ENCODE results near the gene SBK1.
"Not testable (repeated sequence)": the region's sequence is repeated elsewhere in the genome, so short reads cannot be mapped to it uniquely, and the experiment has no call there.

Gene SBK1

DNA sequence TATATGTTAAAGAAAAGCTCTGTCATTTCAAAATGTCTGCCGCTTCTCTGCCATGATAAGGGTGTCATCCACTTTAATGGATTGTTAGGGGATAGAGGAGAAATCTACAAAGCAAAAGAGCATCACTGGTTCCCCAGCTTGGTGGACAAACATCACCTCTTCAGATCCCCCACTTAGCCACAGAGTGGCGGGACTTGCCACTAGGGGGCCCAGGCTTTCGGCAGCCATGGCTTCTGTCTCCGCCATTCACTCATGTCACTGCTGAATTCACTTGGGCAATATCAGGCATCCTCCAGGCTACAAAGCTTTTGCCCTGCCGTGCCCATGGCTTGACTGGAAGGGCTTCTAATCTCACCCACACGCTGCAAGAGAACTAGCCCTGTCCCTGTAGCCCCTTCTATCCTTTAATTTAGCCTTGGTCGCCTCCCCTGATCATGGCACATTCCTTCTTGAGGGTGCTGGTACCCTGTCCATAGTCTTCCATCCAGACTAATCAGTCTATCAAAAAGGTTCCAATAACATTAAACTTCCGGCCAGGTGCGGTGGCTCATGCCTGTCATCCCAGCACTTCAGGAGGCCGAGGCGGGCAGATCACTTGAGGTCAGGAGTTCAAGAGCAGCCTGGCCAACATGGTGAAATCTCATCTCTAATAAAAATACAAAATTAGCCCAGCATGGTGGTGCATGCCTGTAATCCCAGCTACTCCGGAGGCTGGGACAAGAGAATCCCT lies 34.7 kb downstream of the SBK1 start:
- no peak overlapping the region for H3K27ac ChIP-seq (ENCODE audit: insufficient read depth, low read depth, low read length, poor library complexity, severe bottlenecking)
- WGBS, 2 experiments, result 55 to 59% methylated on average over 12 of the region's 12 CpGs

GRCh38 chr16:28330232-28330631 lies 37.9 kb downstream of the SBK1 start:
- H3K27ac ChIP-seq (ENCODE audit: insufficient read depth, low read depth, low read length, poor library complexity, severe bottlenecking); H3K36me3 ChIP-seq (ENCODE audit: control insufficient read depth, insufficient read depth, low read length); H3K9me3 ChIP-seq (ENCODE audit: control insufficient read depth, low read length); H3K27me3 ChIP-seq (ENCODE audit: control insufficient read depth, insufficient read depth, low read length, poor library complexity, severe bottlenecking); H3K4me3 ChIP-seq (ENCODE audit: insufficient read depth, low read depth, low read length); H3K4me1 ChIP-seq (ENCODE audit: control insufficient read depth, insufficient read depth, low read length): not testable (repeated sequence)
- 28 to 30% methylated on average over 5 to 6 of the region's 9 CpGs for WGBS, 2 experiments

More for the DNA sequence above, 34.7 kb downstream of the SBK1 start:
- Histone ChIP-seq H3K4me1 (ENCODE audit: control insufficient read depth, insufficient read depth, low read length) (no peaks in the 10 kb centered on the region), H3K9me3 (ENCODE audit: control insufficient read depth, low read length) (no peaks in the 10 kb centered on the region), H3K27me3 (ENCODE audit: control insufficient read depth, insufficient read depth, low read length, poor library complexity, severe bottlenecking) (no peaks in the 10 kb centered on the region), H3K4me3 (ENCODE audit: insufficient read depth, low read depth, low read length) (no peak overlapping the region), H3K36me3 (ENCODE audit: control insufficient read depth, insufficient read depth, low read length) (no peaks in the 10 kb centered on the region)

DNA sequence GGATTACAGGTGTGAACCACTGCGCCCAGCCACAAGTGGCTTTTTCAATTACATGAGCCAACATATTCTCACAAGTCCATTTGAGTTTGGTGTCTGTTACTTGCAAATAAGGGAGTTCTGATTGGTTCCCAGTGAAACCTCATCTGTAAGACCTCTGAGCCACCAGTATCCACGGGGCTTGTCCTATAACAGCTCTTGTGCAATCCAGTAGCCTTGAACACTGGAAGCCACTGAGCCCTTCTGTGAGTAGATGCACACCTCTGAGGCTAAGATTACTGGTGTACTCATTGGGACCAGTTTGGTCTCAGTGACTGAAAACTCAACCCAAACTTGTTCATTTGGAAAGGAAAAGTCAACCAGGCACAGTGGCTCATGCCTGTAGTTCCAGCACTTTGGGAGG lies 38.7 kb downstream of the SBK1 start:
- H3K4me1 ChIP-seq (ENCODE audit: control insufficient read depth, insufficient read depth, low read length); H3K9me3 ChIP-seq (ENCODE audit: control insufficient read depth, low read length); H3K4me3 ChIP-seq (ENCODE audit: insufficient read depth, low read depth, low read length); H3K27ac ChIP-seq (ENCODE audit: insufficient read depth, low read depth, low read length, poor library complexity, severe bottlenecking); H3K27me3 ChIP-seq (ENCODE audit: control insufficient read depth, insufficient read depth, low read length, poor library complexity, severe bottlenecking); H3K36me3 ChIP-seq (ENCODE audit: control insufficient read depth, insufficient read depth, low read length): not testable (repeated sequence)
- 91 to 93% methylated on average over 2 of the region's 2 CpGs for WGBS, 2 experiments

- not testable (repeated sequence) for H3K4me1 ChIP-seq (ENCODE audit: control insufficient read depth, insufficient read depth, low read length); H3K36me3 ChIP-seq (ENCODE audit: control insufficient read depth, insufficient read depth, low read length); H3K9me3 ChIP-seq (ENCODE audit: control insufficient read depth, low read length); H3K27me3 ChIP-seq (ENCODE audit: control insufficient read depth, insufficient read depth, low read length, poor library complexity, severe bottlenecking); H3K27ac ChIP-seq (ENCODE audit: insufficient read depth, low read depth, low read length, poor library complexity, severe bottlenecking); H3K4me3 ChIP-seq (ENCODE audit: insufficient read depth, low read depth, low read length)
- WGBS, 2 experiments, result 94 to 100% methylated on average over 3 to 4 of the region's 6 CpGs
Observed at GRCh38 chr16:28332632-28333031, 40.3 kb downstream of the SBK1 start.

GRCh38 chr16:28335678-28336077 lies 43.4 kb downstream of the SBK1 start:
- H3K36me3 ChIP-seq (ENCODE audit: control insufficient read depth, insufficient read depth, low read length); H3K27me3 ChIP-seq (ENCODE audit: control insufficient read depth, insufficient read depth, low read length, poor library complexity, severe bottlenecking); H3K4me3 ChIP-seq (ENCODE audit: insufficient read depth, low read depth, low read length); H3K27ac ChIP-seq (ENCODE audit: insufficient read depth, low read depth, low read length, poor library complexity, severe bottlenecking); H3K9me3 ChIP-seq (ENCODE audit: control insufficient read depth, low read length); H3K4me1 ChIP-seq (ENCODE audit: control insufficient read depth, insufficient read depth, low read length): not testable (repeated sequence)
- WGBS, 2 experiments, result 80 to 91% methylated on average over 6 to 8 of the region's 8 CpGs

DNA sequence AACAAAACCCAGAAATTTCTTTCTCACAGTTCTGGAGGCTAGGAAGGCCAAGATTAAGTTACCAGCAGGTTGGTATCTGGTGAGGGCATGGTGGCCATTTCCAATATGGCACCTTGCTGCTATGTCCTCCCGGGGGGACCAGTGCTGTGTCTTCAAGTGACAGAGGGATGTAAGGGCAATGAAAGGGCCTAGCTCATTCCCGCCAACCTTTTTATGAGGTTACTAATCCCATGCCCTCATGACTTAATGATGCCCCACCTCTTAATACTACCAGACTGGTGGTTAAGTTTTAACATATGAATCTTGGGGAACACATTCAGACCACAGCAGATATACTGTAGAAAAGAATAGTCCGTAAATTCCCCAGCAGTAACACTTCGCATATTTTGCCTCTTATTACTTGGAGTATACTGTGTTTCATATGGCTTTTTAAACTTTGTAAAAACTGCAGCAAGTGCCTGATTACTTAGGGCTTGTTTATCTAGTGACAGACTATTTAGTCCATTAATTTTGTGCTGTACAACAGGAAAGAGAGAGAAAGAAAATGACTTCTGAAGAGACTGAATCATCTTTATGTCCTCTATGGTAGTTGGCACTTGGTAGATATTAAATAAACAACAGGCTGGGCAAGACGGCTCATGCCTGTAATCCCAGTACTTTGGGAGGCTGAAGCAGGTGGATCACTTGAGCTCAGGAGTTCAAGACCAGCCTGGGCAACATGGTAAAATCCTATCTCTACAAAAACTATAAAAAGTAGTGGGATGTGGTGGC lies 44.8 kb downstream of the SBK1 start:
- not testable (repeated sequence) for H3K27ac ChIP-seq (ENCODE audit: insufficient read depth, low read depth, low read length, poor library complexity, severe bottlenecking); H3K4me1 ChIP-seq (ENCODE audit: control insufficient read depth, insufficient read depth, low read length); H3K36me3 ChIP-seq (ENCODE audit: control insufficient read depth, insufficient read depth, low read length); H3K4me3 ChIP-seq (ENCODE audit: insufficient read depth, low read depth, low read length); H3K27me3 ChIP-seq (ENCODE audit: control insufficient read depth, insufficient read depth, low read length, poor library complexity, severe bottlenecking); H3K9me3 ChIP-seq (ENCODE audit: control insufficient read depth, low read length)
- 87 to 90% methylated on average over 3 of the region's 5 CpGs for WGBS, 2 experiments

GRCh38 chr16:28338230-28338629 lies 45.9 kb downstream of the SBK1 start:
- not testable (repeated sequence) for H3K27me3 ChIP-seq (ENCODE audit: control insufficient read depth, insufficient read depth, low read length, poor library complexity, severe bottlenecking); H3K4me1 ChIP-seq (ENCODE audit: control insufficient read depth, insufficient read depth, low read length); H3K27ac ChIP-seq (ENCODE audit: insufficient read depth, low read depth, low read length, poor library complexity, severe bottlenecking); H3K4me3 ChIP-seq (ENCODE audit: insufficient read depth, low read depth, low read length); H3K36me3 ChIP-seq (ENCODE audit: control insufficient read depth, insufficient read depth, low read length); H3K9me3 ChIP-seq (ENCODE audit: control insufficient read depth, low read length)
- WGBS, 2 experiments, result 91 to 95% methylated on average over 4 of the region's 6 CpGs

DNA sequence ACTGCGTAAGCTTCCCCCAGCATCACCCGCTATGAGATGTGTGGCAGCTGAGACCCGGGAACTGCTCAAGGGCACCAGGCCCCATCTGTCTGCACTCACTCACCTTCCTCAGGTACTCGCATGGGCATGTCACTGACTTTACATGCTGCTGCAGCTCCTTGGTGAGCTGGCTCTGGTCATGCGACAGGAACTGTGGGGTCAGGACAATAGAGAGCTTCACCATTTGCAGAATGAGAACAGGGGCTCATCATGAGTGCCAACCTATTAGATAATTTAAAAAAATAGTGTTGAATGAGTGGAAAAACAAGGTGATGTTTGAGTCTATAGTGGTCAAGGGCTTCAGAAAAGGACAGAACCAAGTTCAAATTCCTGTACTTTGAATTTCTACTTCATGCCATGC lies 70.3 kb downstream of the SBK1 start:
- not testable (repeated sequence) for H3K4me1 ChIP-seq (ENCODE audit: control insufficient read depth, insufficient read depth, low read length); H3K27me3 ChIP-seq (ENCODE audit: control insufficient read depth, insufficient read depth, low read length, poor library complexity, severe bottlenecking); H3K36me3 ChIP-seq (ENCODE audit: control insufficient read depth, insufficient read depth, low read length); H3K4me3 ChIP-seq (ENCODE audit: insufficient read depth, low read depth, low read length); H3K27ac ChIP-seq (ENCODE audit: insufficient read depth, low read depth, low read length, poor library complexity, severe bottlenecking); H3K9me3 ChIP-seq (ENCODE audit: control insufficient read depth, low read length)
- WGBS, 2 experiments, result 100% methylated on average over 1 of the region's 5 CpGs; no CpG with 5 or more reads in 1 of the 2 experiments

DNA sequence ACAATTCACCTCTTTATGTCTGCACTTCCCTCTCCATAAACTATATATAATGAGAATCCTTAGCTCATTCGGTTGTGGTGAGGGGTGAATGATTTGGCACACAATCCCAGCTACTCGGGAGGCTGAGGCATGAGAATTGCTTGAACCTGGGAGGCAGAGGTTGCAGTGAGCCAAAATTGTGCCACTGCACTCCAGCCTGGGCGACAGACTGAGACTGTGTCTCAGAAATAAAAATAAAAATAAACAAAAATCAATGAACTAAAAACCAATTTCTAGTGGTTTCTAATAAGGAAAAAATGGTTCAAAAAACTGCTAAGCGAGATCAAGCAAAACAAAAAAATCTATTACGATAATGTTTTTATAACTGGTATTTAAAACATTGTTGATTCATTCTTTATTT lies 71.1 kb downstream of the SBK1 start, which contains the start of gene NPIPB6:
TSS of gene NPIPB6 (minus strand) at position 101 of the 400 bp plus-strand sequence. CDS start 686 bp downstream, outside the sequence.
- not testable (repeated sequence) for H3K4me1 ChIP-seq (ENCODE audit: control insufficient read depth, insufficient read depth, low read length); H3K27me3 ChIP-seq (ENCODE audit: control insufficient read depth, insufficient read depth, low read length, poor library complexity, severe bottlenecking); H3K27ac ChIP-seq (ENCODE audit: insufficient read depth, low read depth, low read length, poor library complexity, severe bottlenecking); H3K4me3 ChIP-seq (ENCODE audit: insufficient read depth, low read depth, low read length); H3K9me3 ChIP-seq (ENCODE audit: control insufficient read depth, low read length); H3K36me3 ChIP-seq (ENCODE audit: control insufficient read depth, insufficient read depth, low read length)
- no CpG with 5 or more reads among the region's 5 CpGs for WGBS, 2 experiments

DNA sequence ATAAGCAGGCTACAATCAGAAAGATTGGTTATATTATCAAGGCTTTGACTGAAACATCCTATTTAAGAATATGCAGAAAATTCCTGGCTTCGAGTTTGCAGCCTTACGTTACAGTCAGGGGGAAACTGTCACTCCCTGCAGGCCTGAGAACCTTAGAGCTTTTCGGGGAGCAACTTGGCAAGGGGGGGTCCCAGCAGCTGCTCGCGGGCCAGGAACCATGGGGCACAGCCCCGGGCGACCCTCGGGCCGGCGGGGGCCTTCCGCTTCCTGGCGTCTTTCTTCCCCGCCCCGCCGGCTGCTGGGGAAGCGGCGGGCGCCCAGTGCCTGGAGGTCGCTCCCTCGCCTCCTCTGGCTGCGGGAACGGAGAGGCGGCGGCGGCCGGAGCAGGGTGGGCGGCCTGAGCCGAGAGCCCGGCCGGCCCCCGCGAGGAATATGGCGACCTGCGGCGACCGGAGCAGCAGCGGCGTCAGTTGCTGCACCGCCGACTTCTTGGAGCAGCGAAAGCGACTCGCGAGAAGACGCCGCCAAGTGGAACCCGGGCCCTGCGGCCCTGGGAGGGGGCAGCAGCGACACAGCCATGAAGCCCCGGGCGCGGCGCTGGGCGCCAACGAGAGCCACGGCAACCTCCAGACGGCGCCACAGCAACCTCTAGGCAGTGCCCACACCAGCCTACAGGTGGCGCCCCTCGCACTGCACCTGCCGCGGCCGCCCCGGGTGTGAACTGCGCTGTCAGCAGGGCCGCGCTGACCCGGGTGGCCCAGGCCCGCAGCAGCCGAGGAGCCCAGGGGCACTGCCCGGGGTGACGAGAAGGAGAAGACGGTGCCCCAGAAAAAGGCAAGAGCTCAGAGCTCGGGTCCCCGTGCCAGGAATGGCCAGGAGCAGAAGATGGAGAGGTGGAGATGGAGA lies 72.2 kb downstream of the SBK1 start:
- H3K4me3 ChIP-seq (ENCODE audit: insufficient read depth, low read depth, low read length); H3K36me3 ChIP-seq (ENCODE audit: control insufficient read depth, insufficient read depth, low read length); H3K4me1 ChIP-seq (ENCODE audit: control insufficient read depth, insufficient read depth, low read length); H3K9me3 ChIP-seq (ENCODE audit: control insufficient read depth, low read length); H3K27ac ChIP-seq (ENCODE audit: insufficient read depth, low read depth, low read length, poor library complexity, severe bottlenecking); H3K27me3 ChIP-seq (ENCODE audit: control insufficient read depth, insufficient read depth, low read length, poor library complexity, severe bottlenecking): not testable (repeated sequence)
- WGBS, 2 experiments, result no CpG with 5 or more reads among the region's 75 CpGs
